Coronary artery (tissue), 2 donors: ENCODE measurements around the gene ADCYAP1.

Experiments used
- DNase-seq: peaks from one replicate; pipeline ENCODE4 v3.0.0-alpha.2; 2017; ENCODE audit warnings: low spot score
- H3K27ac ChIP-seq, 2 donors: fragments of 200-600 bp; sonication (generic); one replicate each; pipeline ENCODE4 v1.5.1; 2016 to 2019
- H3K4me3 ChIP-seq: fragments of 200-600 bp; sonication (generic); 2 replicates; pipeline ENCODE4 v1.5.1; 2016; ENCODE audit warnings: mild to moderate bottlenecking, moderate library complexity
- TF ChIP-seq, protein P1 (sequence below): fragments of 200-600 bp; sonication (generic); IDR thresholded peaks from one replicate; pipeline ENCODE4 v1.5.1; 2019; ENCODE audit warnings: antibody characterized with exemption

ADCYAP1 gene

DNA sequence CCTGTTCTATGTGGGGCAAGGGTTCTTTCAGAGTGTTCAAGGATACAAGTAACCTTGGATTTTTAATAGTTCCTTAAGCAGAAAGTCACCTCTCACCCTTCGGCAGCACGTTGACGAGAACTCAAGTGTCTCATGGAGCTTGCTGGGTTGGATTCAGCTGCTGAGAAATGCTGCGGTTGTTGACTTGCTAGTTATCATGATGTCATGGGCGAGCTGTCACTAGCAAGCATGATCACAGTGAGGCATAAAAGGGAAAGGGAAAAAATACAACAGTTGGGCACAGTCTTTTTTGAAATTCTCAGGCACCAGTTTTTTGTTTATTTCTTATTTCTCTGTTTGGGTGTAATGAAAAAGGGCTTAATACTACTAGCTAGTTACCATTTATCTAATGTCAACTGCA, 53.2 kb downstream of the ADCYAP1 start:
- TF ChIP-seq, protein P1, sequence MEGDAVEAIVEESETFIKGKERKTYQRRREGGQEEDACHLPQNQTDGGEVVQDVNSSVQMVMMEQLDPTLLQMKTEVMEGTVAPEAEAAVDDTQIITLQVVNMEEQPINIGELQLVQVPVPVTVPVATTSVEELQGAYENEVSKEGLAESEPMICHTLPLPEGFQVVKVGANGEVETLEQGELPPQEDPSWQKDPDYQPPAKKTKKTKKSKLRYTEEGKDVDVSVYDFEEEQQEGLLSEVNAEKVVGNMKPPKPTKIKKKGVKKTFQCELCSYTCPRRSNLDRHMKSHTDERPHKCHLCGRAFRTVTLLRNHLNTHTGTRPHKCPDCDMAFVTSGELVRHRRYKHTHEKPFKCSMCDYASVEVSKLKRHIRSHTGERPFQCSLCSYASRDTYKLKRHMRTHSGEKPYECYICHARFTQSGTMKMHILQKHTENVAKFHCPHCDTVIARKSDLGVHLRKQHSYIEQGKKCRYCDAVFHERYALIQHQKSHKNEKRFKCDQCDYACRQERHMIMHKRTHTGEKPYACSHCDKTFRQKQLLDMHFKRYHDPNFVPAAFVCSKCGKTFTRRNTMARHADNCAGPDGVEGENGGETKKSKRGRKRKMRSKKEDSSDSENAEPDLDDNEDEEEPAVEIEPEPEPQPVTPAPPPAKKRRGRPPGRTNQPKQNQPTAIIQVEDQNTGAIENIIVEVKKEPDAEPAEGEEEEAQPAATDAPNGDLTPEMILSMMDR, result no peak
- Histone ChIP-seq H3K27ac (no peak overlapping the region), H3K4me3 (no peak overlapping the region)
- DNase-seq, result no peak

DNA sequence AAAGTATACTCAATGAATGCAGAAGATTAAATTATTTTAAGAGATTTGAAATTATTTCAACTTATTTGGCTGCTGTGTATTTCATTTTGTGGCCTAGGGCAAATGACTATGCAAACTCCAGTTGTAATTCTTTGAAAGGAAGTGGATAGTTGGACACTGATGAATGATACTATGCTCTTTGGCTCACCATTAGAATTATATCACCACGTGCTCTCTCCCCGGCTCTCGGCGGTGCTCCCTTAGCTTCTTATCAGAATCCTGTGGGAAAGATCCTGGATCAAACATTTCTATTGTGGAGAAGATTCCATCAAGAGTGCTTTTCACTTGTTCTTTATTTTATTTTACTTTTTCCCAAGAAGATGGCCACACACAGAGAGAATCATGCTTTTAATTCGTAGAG, 55.2 kb downstream of the ADCYAP1 start:
- TF ChIP-seq, protein P1, result no peak
- Histone ChIP-seq H3K27ac (no peak overlapping the region), H3K4me3 (no peak overlapping the region)
- no peak for DNase-seq
